Neural crest cell (in vitro differentiated cells): ENCODE data around the gene TUBB2B. TPM values are rescaled to one million over a fixed set of nuclear protein-coding genes. Genes with fewer than 3 reads are reported as not detected.

Source experiments
- DNase-seq: peaks from one replicate; pipeline ENCODE4 v3.0.0; 2021; ENCODE audit warnings: low read depth, mixed read lengths, low spot score
- H3K27ac Mint-ChIP-seq: one replicate; pipeline ENCODE4 v1.8.0; 2021; ENCODE audit warnings: mild to moderate bottlenecking, mixed read lengths; ENCODE audit not compliant: unreplicated experiment
- H3K27me3 Mint-ChIP-seq: 2 replicates; pipeline ENCODE4 v1.8.0; 2021; ENCODE audit warnings: low read depth, mild to moderate bottlenecking, mixed read lengths
- H3K36me3 Mint-ChIP-seq: 2 replicates; pipeline ENCODE4 v1.8.0; 2021; ENCODE audit warnings: low read depth, mild to moderate bottlenecking, mixed read lengths
- H3K4me1 Mint-ChIP-seq: 2 replicates; pipeline ENCODE4 v1.8.0; 2021; ENCODE audit warnings: mixed read lengths
- H3K4me3 Mint-ChIP-seq: one replicate; pipeline ENCODE4 v1.8.0; 2021; ENCODE audit warnings: mild to moderate bottlenecking, mixed read lengths
- H3K9me3 Mint-ChIP-seq: 2 replicates; pipeline ENCODE4 v1.8.0; 2021; ENCODE audit warnings: mixed read lengths
- CTCF ChIP-seq: fragments of 200-600 bp; sonication (generic); conservative IDR thresholded peaks from 2 replicates; pipeline ENCODE4 v1.5.0; 2021; ENCODE audit warnings: antibody characterized with exemption, mild to moderate bottlenecking
- total RNA-seq: library from RNA; stranded (reverse); gene quantifications from 2 replicates; pipeline ENCODE4 v1.2.1, GENCODE V29; 2021

The TUBB2B gene
- total RNA-seq, 1 donor from 2014 or later: 665 TPM

GRCh38 chr6:3261518-3261820, 34.0 kb upstream of the TUBB2B start:
- no peak overlapping the region for H3K27ac Mint-ChIP-seq
- peak overlapping the region; percentile 68 for H3K4me3 Mint-ChIP-seq
- H3K36me3 Mint-ChIP-seq: no peaks in the 10 kb centered on the region
- no peak for TF ChIP-seq CTCF
- no peaks in the 10 kb centered on the region for H3K9me3 Mint-ChIP-seq
- no peak for DNase-seq
- peaks cover 35% of the 10 kb centered on the region for H3K4me1 Mint-ChIP-seq
- peaks cover 3% of the 10 kb centered on the region for H3K27me3 Mint-ChIP-seq

- Mint-ChIP-seq H3K4me3 (peak overlapping the region; percentile 68), H3K36me3 (no peaks in the 10 kb centered on the region), H3K4me1 (peaks cover 35% of the 10 kb centered on the region), H3K27ac (no peak overlapping the region), H3K9me3 (no peaks in the 10 kb centered on the region), H3K27me3 (peaks cover 3% of the 10 kb centered on the region)
- no peak for DNase-seq
- TF ChIP-seq CTCF: no peak
Observed at GRCh38 chr6:3260772-3261517, 33.5 kb upstream of the TUBB2B start.

DNA sequence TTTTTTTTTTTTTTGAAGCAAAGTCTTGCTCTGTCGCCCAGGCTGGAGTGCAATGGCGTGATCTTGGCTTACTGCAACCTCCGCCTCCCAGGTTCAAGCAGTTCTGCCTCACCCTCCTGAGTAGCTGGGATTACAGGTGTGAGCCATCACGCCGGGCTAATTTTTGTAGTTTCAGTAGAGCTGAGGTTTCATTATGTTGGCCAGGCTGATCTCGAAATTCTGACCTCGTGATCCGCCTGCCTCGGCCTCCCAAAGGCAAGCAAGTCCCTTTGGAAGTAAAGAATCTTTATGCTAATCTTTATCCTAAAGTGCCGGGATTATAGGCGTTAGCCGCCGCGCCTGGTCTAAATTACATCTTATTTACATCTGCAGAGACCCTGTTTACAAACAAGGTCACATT, 32.8 kb upstream of the TUBB2B start:
- Mint-ChIP-seq H3K4me3 (peak overlapping the region; percentile 68), H3K27ac (no peak overlapping the region), H3K9me3 (no peaks in the 10 kb centered on the region), H3K27me3 (peaks cover 3% of the 10 kb centered on the region), H3K4me1 (peaks cover 35% of the 10 kb centered on the region), H3K36me3 (peaks cover 2% of the 10 kb centered on the region)
- TF ChIP-seq CTCF: no peak
- no peak for DNase-seq

GRCh38 chr6:3259491-3259958, 32.1 kb upstream of the TUBB2B start:
- peaks cover 35% of the 10 kb centered on the region for H3K4me1 Mint-ChIP-seq
- TF ChIP-seq CTCF: no peak
- peaks cover 9% of the 10 kb centered on the region for H3K36me3 Mint-ChIP-seq
- H3K4me3 Mint-ChIP-seq: peak overlapping the region; percentile 94
- H3K9me3 Mint-ChIP-seq: no peaks in the 10 kb centered on the region
- no peak for DNase-seq
- H3K27me3 Mint-ChIP-seq: peaks cover 3% of the 10 kb centered on the region
- peak overlapping the region; percentile 95 for H3K27ac Mint-ChIP-seq

DNA sequence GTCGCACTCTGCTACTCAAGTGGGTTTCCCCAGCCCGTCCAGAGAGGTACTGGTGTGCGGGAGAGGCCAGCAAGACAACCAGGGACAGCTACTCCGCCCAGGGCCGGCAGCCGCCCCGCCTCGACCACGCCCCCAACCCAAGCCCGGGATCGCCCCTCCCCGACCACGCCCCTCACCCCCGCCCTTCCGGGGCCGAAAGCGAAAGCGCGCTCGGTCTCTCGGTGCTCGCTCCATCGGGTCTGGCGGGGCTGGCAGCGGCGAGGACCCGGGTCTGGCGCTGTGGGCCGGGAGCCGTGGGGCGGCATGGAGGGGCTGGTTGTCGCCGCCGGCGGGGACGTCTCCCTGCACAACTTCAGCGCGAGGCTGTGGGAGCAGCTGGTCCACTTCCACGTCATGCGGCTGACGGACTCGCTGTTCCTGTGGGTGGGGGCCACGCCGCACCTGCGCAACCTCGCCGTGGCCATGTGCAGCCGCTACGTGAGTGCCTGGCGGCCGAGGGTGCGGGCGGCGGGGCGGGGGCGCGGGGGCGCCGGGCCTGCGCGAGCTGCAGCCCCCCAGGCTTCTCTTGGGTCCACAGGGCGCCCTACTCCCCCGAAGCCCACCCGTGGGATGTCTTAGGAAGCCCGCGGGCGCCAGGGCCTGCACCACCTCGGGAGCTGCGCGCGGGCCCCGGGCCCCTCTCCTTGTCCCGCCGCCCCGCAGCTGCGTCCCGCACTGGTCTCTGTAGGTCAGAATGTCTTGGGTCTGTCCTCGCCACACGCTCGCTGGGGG, 31.5 kb upstream of the TUBB2B start, which contains the start of gene PSMG4:
PSMG4 (plus strand) TSS at position 228 of the 771 bp plus-strand sequence; CDS start at position 304, 76 bp downstream.
- peak within 1 kb of the TSS; percentile 94 for H3K4me3 Mint-ChIP-seq
- peaks cover 3% of the 10 kb centered on the region for H3K9me3 Mint-ChIP-seq
- peak; percentile 19 for TF ChIP-seq CTCF
- peaks cover 35% of the 10 kb centered on the region for H3K4me1 Mint-ChIP-seq
- peak; percentile 99 for DNase-seq
- peaks cover 14% of the 10 kb centered on the region for H3K36me3 Mint-ChIP-seq
- peak within 1 kb of the TSS; percentile 95 for H3K27ac Mint-ChIP-seq
- peaks cover 3% of the 10 kb centered on the region for H3K27me3 Mint-ChIP-seq
